Neural crest cell (in vitro differentiated cells): ENCODE results near the gene ZNF593OS. TPM values are rescaled to one million over a fixed set of nuclear protein-coding genes. Genes with fewer than 3 reads are reported as not detected.

Experiments
- DNase-seq: peaks from one replicate; pipeline ENCODE4 v3.0.0; 2021; ENCODE audit warnings: low read depth, mixed read lengths, low spot score
- H3K27ac Mint-ChIP-seq: one replicate; pipeline ENCODE4 v1.8.0; 2021; ENCODE audit warnings: mild to moderate bottlenecking, mixed read lengths; ENCODE audit not compliant: unreplicated experiment
- H3K27me3 Mint-ChIP-seq: 2 replicates; pipeline ENCODE4 v1.8.0; 2021; ENCODE audit warnings: low read depth, mild to moderate bottlenecking, mixed read lengths
- H3K36me3 Mint-ChIP-seq: 2 replicates; pipeline ENCODE4 v1.8.0; 2021; ENCODE audit warnings: low read depth, mild to moderate bottlenecking, mixed read lengths
- H3K4me1 Mint-ChIP-seq: 2 replicates; pipeline ENCODE4 v1.8.0; 2021; ENCODE audit warnings: mixed read lengths
- H3K4me3 Mint-ChIP-seq: one replicate; pipeline ENCODE4 v1.8.0; 2021; ENCODE audit warnings: mild to moderate bottlenecking, mixed read lengths
- H3K9me3 Mint-ChIP-seq: 2 replicates; pipeline ENCODE4 v1.8.0; 2021; ENCODE audit warnings: mixed read lengths
- total RNA-seq: library from RNA; stranded (reverse); gene quantifications from 2 replicates; pipeline ENCODE4 v1.2.1, GENCODE V29; 2021
- TF ChIP-seq, protein P1 (sequence below): fragments of 200-600 bp; sonication (generic); conservative IDR thresholded peaks from 2 replicates; pipeline ENCODE4 v1.5.0; 2021; ENCODE audit warnings: antibody characterized with exemption, mild to moderate bottlenecking

Gene ZNF593OS
- total RNA-seq, 1 donor from 2014 or later, result not detected

GRCh38 chr1:26153966-26154532 lies 17.6 kb downstream of the ZNF593OS start:
- no peak overlapping the region for H3K4me3 Mint-ChIP-seq
- H3K9me3 Mint-ChIP-seq, result no peaks in the 10 kb centered on the region
- DNase-seq, result no peak
- H3K4me1 Mint-ChIP-seq, result peaks cover 34% of the 10 kb centered on the region
- H3K27ac Mint-ChIP-seq, result no peak overlapping the region
- peaks cover 39% of the 10 kb centered on the region for H3K27me3 Mint-ChIP-seq
- TF ChIP-seq, protein P1, sequence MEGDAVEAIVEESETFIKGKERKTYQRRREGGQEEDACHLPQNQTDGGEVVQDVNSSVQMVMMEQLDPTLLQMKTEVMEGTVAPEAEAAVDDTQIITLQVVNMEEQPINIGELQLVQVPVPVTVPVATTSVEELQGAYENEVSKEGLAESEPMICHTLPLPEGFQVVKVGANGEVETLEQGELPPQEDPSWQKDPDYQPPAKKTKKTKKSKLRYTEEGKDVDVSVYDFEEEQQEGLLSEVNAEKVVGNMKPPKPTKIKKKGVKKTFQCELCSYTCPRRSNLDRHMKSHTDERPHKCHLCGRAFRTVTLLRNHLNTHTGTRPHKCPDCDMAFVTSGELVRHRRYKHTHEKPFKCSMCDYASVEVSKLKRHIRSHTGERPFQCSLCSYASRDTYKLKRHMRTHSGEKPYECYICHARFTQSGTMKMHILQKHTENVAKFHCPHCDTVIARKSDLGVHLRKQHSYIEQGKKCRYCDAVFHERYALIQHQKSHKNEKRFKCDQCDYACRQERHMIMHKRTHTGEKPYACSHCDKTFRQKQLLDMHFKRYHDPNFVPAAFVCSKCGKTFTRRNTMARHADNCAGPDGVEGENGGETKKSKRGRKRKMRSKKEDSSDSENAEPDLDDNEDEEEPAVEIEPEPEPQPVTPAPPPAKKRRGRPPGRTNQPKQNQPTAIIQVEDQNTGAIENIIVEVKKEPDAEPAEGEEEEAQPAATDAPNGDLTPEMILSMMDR, result no peak
- no peaks in the 10 kb centered on the region for H3K36me3 Mint-ChIP-seq

DNA sequence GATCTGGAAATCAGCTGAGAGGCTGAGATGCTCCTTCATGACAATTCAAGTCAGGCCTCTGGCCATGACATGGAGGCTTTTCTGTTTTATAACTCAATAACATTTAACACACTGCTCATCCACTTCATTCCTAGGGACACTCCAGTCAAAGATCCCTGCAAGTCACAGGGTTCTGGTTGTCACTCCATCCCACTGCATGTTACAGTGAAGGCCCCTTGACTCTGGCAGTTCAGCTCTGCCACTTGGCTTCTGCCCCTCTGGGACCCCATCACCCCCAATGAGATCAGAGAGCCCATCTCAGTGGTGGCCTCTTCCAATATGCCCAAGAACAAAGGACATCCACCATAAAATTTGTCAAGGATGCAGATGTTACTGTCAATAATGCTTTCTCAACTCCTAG lies 22.7 kb downstream of the ZNF593OS start:
- Mint-ChIP-seq H3K27me3 (peaks cover 12% of the 10 kb centered on the region), H3K27ac (no peak overlapping the region), H3K36me3 (no peaks in the 10 kb centered on the region), H3K4me1 (no peaks in the 10 kb centered on the region), H3K9me3 (no peaks in the 10 kb centered on the region), H3K4me3 (no peak overlapping the region)
- TF ChIP-seq, protein P1, result no peak
- no peak for DNase-seq

- Mint-ChIP-seq H3K4me1 (no peaks in the 10 kb centered on the region), H3K27me3 (peaks cover 7% of the 10 kb centered on the region), H3K4me3 (no peak overlapping the region), H3K9me3 (no peaks in the 10 kb centered on the region), H3K36me3 (no peaks in the 10 kb centered on the region), H3K27ac (no peak overlapping the region)
- TF ChIP-seq, protein P1, result no peak
- no peak for DNase-seq
Observed at GRCh38 chr1:26145960-26146294, 25.7 kb downstream of the ZNF593OS start.

DNA sequence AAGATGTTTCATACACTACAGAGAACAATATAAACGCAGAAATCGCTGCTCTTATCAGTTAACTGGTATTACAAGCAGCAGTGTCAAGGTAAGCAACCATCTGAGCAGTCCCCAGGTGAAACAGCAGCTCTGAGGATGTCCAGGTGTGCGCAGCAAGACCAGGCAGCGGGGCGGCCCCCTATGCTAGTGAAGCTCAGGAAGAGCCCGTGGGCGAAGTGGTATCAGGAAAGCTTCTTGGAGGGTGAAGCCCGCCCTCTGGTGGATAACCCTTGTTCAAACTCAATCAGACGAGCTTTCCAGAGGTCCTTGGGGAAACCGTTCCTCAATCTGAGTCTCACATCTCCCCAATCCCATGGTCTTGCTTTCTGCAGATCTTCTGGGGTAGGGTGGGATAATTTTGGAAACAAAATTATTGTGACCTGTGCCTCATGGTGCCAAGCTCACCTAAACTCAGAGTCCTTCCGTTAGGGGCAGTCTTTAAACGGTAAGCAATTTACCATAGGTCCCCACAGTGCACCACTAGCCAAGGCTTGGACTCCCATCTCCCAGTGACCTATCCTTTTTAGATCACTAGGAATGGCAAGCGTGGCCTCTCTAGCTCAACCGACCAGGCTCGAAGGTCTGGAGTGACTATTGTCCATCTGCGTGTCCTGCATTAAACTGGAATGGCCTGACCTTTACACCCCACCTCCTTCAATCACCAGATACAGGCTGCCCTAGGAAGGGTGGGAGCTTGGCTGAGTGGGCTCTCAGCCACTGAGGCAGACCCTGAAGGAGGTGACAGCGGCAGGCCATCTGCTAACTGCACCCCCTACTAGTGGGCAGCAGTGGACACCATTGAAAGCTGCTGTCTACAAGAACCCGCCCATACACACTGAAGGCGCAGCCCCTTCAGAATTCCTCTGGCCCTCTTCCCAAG lies 26.3 kb downstream of the ZNF593OS start:
- H3K27ac Mint-ChIP-seq, result no peak overlapping the region
- H3K4me1 Mint-ChIP-seq, result no peaks in the 10 kb centered on the region
- no peak overlapping the region for H3K4me3 Mint-ChIP-seq
- DNase-seq, result peak; percentile 79
- TF ChIP-seq, protein P1, result peak; percentile 88
- H3K27me3 Mint-ChIP-seq, result peaks cover 7% of the 10 kb centered on the region
- no peaks in the 10 kb centered on the region for H3K9me3 Mint-ChIP-seq
- no peaks in the 10 kb centered on the region for H3K36me3 Mint-ChIP-seq

- Mint-ChIP-seq H3K36me3 (no peaks in the 10 kb centered on the region), H3K27me3 (peaks cover 4% of the 10 kb centered on the region)
Observed at GRCh38 chr1:26142159-26142558, 29.5 kb downstream of the ZNF593OS start.

More at GRCh38 chr1:26142159-26142558, 29.5 kb downstream of the ZNF593OS start:
- no peak overlapping the region for H3K27ac Mint-ChIP-seq
- no peak overlapping the region for H3K4me3 Mint-ChIP-seq
- H3K4me1 Mint-ChIP-seq, result no peaks in the 10 kb centered on the region
- TF ChIP-seq, protein P1, result no peak
- DNase-seq, result no peak
- H3K9me3 Mint-ChIP-seq, result no peaks in the 10 kb centered on the region
